AG04450 (cell line): ENCODE measurements around the gene PTPRG. TPM values are rescaled to one million over a fixed set of nuclear protein-coding genes. Genes with fewer than 3 reads are reported as not detected.

Experiments
- CTCF ChIA-PET: fragments of 300-600, 350-600 bp; formaldehyde crosslinking; extraction: SDS; loops from one replicate; lab custom pipeline; 2022; ENCODE audit warnings: antibody characterized with exemption, inconsistent platforms; lab: Charles Lee
- POLR2A ChIA-PET: fragments of 350-600 bp; formaldehyde crosslinking; extraction: SDS; loops from one replicate; lab custom pipeline; 2021; ENCODE audit warnings: antibody characterized with exemption, inconsistent platforms; lab: Yijun Ruan, JAX
- DNase-seq: peaks from one replicate; pipeline ENCODE4 v3.0.0-alpha.2; 2011; ENCODE audit warnings: low read depth, low spot score
- H3K27ac ChIP-seq: one replicate; pipeline ENCODE4 v1.5.1; 2012; ENCODE audit warnings: low read depth, low read length, control low read depth
- H3K27me3 ChIP-seq: one replicate; pipeline ENCODE4 v1.6.0; 2012; ENCODE audit warnings: low read length; ENCODE audit not compliant: control insufficient read depth, insufficient read depth
- H3K4me3 ChIP-seq: 2 replicates; pipeline ENCODE4 v1.5.1; 2011; ENCODE audit warnings: mild to moderate bottlenecking, low read depth, low read length, control low read depth
- H3K9me3 ChIP-seq: 2 replicates; pipeline ENCODE4 v1.5.1; 2012; ENCODE audit warnings: low read length; ENCODE audit not compliant: control insufficient read depth, insufficient read depth
- polyA plus RNA-seq: library from polyadenylated mRNA; depleted of rRNA; stranded (reverse); fragments of >200 nt; gene quantifications from 2 replicates; pipeline ENCODE4 v1.2.3, GENCODE V29; 2011
- TF ChIP-seq, protein P1 (sequence below): IDR thresholded peaks from 2 replicates; pipeline ENCODE4 v1.5.1; 2011; ENCODE audit warnings: low read depth, low read length, control low read depth, inconsistent platforms

Gene PTPRG
- polyA plus RNA-seq, 1 experiment: 26.5 TPM

DNA sequence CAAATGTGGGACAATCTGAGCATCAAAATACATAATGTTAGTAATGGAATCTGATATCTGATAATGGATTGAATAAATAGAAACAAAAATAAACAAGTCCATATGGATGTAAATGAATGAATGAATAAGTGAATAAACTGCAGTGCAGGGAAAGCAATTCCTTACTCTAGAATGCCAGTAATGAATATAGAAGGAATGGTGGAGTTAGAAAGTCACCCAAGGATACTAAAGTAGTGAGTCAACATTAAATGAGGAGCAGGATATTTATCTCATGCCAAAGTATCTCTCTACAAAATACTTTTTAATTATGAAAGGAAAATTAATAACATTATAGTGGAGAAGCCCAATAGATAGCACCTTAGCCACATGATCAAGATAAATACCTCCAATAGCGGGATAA is 511.7 kb downstream of the PTPRG start:
- no peak for DNase-seq
- Histone ChIP-seq H3K4me3 (no peak overlapping the region), H3K27me3 (no peaks in the 10 kb centered on the region), H3K27ac (no peak overlapping the region), H3K9me3 (no peaks in the 10 kb centered on the region)
- POLR2A ChIA-PET: no interaction called here
- TF ChIP-seq, protein P1, sequence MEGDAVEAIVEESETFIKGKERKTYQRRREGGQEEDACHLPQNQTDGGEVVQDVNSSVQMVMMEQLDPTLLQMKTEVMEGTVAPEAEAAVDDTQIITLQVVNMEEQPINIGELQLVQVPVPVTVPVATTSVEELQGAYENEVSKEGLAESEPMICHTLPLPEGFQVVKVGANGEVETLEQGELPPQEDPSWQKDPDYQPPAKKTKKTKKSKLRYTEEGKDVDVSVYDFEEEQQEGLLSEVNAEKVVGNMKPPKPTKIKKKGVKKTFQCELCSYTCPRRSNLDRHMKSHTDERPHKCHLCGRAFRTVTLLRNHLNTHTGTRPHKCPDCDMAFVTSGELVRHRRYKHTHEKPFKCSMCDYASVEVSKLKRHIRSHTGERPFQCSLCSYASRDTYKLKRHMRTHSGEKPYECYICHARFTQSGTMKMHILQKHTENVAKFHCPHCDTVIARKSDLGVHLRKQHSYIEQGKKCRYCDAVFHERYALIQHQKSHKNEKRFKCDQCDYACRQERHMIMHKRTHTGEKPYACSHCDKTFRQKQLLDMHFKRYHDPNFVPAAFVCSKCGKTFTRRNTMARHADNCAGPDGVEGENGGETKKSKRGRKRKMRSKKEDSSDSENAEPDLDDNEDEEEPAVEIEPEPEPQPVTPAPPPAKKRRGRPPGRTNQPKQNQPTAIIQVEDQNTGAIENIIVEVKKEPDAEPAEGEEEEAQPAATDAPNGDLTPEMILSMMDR: no peak
- CTCF ChIA-PET: no interaction called here

DNA sequence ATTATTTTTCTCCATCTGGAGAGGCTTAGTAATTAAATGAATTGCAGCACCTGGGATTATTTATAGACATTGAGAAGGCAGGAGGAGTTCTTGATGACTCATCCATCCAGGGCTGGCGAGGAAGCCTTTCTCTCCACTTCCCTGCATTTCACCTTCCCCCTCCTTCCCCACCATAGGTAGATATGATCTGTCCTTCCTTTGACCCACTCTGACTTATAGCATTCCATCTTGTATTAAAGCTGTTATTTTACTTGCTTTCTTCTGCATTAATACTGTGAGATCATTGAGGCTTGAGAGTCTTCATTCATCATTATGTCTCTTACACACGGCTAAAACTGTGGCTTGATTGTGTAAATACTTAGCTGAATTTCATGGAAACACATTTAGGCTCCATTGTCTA is 523.2 kb downstream of the PTPRG start:
- TF ChIP-seq, protein P1: no peak
- no peak for DNase-seq
- CTCF ChIA-PET: no interaction called here

DNA sequence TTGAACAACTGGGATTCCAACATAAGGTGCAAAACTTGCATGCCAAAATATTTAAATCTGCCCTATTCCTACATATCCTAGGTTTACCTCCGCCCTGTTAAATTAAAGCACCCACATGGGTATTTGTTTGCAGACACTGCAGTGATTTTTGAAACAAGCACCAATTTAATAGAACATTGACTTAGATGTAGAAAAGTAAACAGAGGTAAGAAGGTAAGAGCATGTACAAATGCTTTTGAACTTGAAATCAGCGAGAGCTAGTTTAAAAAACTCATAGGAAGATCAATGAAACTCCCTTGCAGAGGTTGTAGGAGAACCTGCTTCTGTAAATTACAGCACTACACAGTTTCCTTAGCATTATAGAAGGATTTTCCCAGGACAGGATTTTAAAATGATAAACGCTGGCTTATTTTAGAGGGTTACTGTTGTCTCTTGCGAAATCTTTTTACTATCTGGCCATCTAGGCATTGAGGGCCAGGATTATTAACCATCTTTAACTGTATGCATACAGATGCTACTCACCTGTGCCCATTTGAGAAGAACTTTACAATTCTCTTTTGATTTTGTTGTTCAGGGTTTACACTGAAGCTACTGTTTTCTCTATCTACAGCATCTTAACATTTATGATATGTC is 527.2 kb downstream of the PTPRG start:
- Histone ChIP-seq H3K27ac (no peak overlapping the region), H3K27me3 (no peaks in the 10 kb centered on the region), H3K4me3 (no peak overlapping the region), H3K9me3 (no peaks in the 10 kb centered on the region)
- ChIA-PET POLR2A (no interaction called here), CTCF (no interaction called here)
- TF ChIP-seq, protein P1: no peak
- no peak for DNase-seq

More for the DNA sequence above, 523.2 kb downstream of the PTPRG start:
- Histone ChIP-seq H3K4me3 (no peak overlapping the region), H3K27ac (no peak overlapping the region), H3K27me3 (no peaks in the 10 kb centered on the region), H3K9me3 (no peaks in the 10 kb centered on the region)
- POLR2A ChIA-PET: no interaction called here

DNA sequence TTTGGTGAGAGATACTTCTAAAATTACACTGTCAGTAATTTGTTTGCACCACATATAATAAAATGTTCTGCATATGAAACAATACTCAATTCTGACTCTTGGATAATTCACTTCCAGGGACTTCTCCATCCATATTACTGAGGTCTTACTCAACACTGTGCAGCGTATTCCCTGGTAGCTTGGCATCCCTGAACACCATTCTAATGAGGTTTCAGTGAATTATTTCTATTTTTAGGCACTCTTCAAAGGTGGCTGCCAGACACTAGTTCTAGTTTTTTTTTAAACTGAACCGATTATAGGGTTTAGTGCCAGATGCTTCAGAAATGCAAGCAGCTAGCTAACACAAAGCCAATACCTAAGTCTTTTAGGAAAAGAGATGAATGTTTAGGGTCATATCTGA is 528.7 kb downstream of the PTPRG start:
- no peaks in the 10 kb centered on the region for H3K9me3 ChIP-seq
- ChIA-PET CTCF (interaction anchor here (0.6 kb wide), 1 partner anchor 102 kb away, joined by 7 read pairs; no protein-coding TSS in a partner anchor), POLR2A (no interaction called here)
- no peaks in the 10 kb centered on the region for H3K27me3 ChIP-seq
- no peak overlapping the region for H3K4me3 ChIP-seq
- H3K27ac ChIP-seq: no peak overlapping the region
- TF ChIP-seq, protein P1: no peak
- DNase-seq: no peak

DNA sequence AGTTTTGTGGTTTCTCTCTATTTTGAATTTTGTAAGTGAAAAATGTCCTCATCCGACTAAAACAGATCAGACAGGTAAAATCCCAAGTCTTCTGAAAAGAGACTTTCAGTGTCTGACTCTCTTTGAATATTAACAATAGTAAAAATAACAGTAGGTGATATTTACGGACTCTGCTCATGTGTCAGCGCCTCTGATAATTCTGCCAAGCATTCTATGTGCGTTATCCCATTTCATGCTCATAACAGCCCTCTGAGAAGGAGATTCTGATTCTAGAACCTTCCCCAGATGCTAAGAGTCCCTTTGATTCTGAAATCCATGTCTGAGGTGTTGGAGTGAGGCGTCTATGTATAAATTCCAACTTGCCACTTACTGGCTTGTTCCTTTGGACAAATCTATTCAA is 529.1 kb downstream of the PTPRG start:
- CTCF ChIA-PET: interaction anchor here (0.6 kb wide), 1 partner anchor 103 kb away, joined by 7 read pairs; no protein-coding TSS in a partner anchor
- POLR2A ChIA-PET: no interaction called here
- TF ChIP-seq, protein P1: no peak
- Histone ChIP-seq H3K27ac (no peak overlapping the region), H3K9me3 (no peaks in the 10 kb centered on the region), H3K27me3 (no peaks in the 10 kb centered on the region), H3K4me3 (no peak overlapping the region)
- DNase-seq: no peak
